Gastrocnemius medialis (tissue), 4 donors: ENCODE data around the gene TSSC4.

Experiments used
- CTCF ChIP-seq, 5 experiments: fragments of 450-650 bp in 3 of 5; fragments of 200-600 bp in 2 of 5; sonication (generic) in 2 of 5; IDR thresholded peaks in 4 of 5; conservative IDR thresholded peaks in 1 of 5; 1 replicate in 4 of 5; 2 replicates in 1 of 5; pipeline ENCODE4 v1.5.1; 2016 to 2019; ENCODE audit warnings: antibody characterized with exemption in 5 of 5, mild to moderate bottlenecking in 3 of 5, moderate library complexity in 3 of 5
- POLR2A ChIP-seq, 2 donors: fragments of 450-650 bp; IDR thresholded peaks; one replicate each; pipeline ENCODE4 v1.6.1; 2017; ENCODE audit warnings: antibody characterized with exemption in 2 of 2, mild to moderate bottlenecking in 2 of 2, moderate library complexity in 2 of 2

GRCh38 chr11:2380396-2380795 is 20.2 kb upstream of the TSSC4 start:
- no peak for TF ChIP-seq CTCF (IDR thresholded peaks at IDR 0.05 in 4 of 5, conservative IDR thresholded peaks at IDR 0.05 in 1 of 5)
- TF ChIP-seq POLR2A (IDR thresholded peaks at IDR 0.05), result no peak
